Measurements from ENCODE around the gene OSBPL6. TPM values are rescaled to one million over a fixed set of nuclear protein-coding genes. Genes with fewer than 3 reads are reported as not detected.

Gene OSBPL6
- total RNA-seq, 1 donor from 2014 or later, result 3.6 TPM

- no peak overlapping the region for H3K4me3 ChIP-seq (ENCODE audit: low read depth, low read length)
- H3K27me3 ChIP-seq (ENCODE audit: control insufficient read depth, insufficient read depth, low read length), result no peaks in the 10 kb centered on the region
- H3K36me3 ChIP-seq (ENCODE audit: control insufficient read depth, insufficient read depth, low read length), result no peaks in the 10 kb centered on the region
- no peak for DNase-seq (ENCODE audit: low read depth)
- TF ChIP-seq CTCF (IDR thresholded peaks at IDR 0.05; ENCODE audit: insufficient read depth, low read length, poor library complexity, severe bottlenecking), result no peak
These were observed 62.2 kb downstream of the OSBPL6 start for GRCh38 chr2:178256382-178257042.

- H3K27me3 ChIP-seq (ENCODE audit: control insufficient read depth, insufficient read depth, low read length), result no peaks in the 10 kb centered on the region
- no peak for TF ChIP-seq CTCF (IDR thresholded peaks at IDR 0.05; ENCODE audit: insufficient read depth, low read length, poor library complexity, severe bottlenecking)
- DNase-seq (ENCODE audit: low read depth), result no peak
- H3K36me3 ChIP-seq (ENCODE audit: control insufficient read depth, insufficient read depth, low read length), result no peaks in the 10 kb centered on the region
- no peak overlapping the region for H3K4me3 ChIP-seq (ENCODE audit: low read depth, low read length)
These were observed 62.8 kb downstream of the OSBPL6 start for GRCh38 chr2:178257127-178257526.

- H3K4me3 ChIP-seq (ENCODE audit: low read depth, low read length), result no peak overlapping the region
- DNase-seq (ENCODE audit: low read depth), result no peak
These were observed 64.6 kb downstream of the OSBPL6 start for GRCh38 chr2:178258916-178259315.

GRCh38 chr2:178263159-178263860 is 69.0 kb downstream of the OSBPL6 start:
- no peak overlapping the region for H3K4me3 ChIP-seq (ENCODE audit: low read depth, low read length)
- DNase-seq (ENCODE audit: low read depth), result no peak
- H3K27me3 ChIP-seq (ENCODE audit: control insufficient read depth, insufficient read depth, low read length), result no peaks in the 10 kb centered on the region
- TF ChIP-seq CTCF (IDR thresholded peaks at IDR 0.05; ENCODE audit: insufficient read depth, low read length, poor library complexity, severe bottlenecking), result no peak
- no peaks in the 10 kb centered on the region for H3K36me3 ChIP-seq (ENCODE audit: control insufficient read depth, insufficient read depth, low read length)

More at GRCh38 chr2:178258916-178259315, 64.6 kb downstream of the OSBPL6 start:
- no peaks in the 10 kb centered on the region for H3K27me3 ChIP-seq (ENCODE audit: control insufficient read depth, insufficient read depth, low read length)
- no peaks in the 10 kb centered on the region for H3K36me3 ChIP-seq (ENCODE audit: control insufficient read depth, insufficient read depth, low read length)
- no peak for TF ChIP-seq CTCF (IDR thresholded peaks at IDR 0.05; ENCODE audit: insufficient read depth, low read length, poor library complexity, severe bottlenecking)

GRCh38 chr2:178264211-178264610 is 69.9 kb downstream of the OSBPL6 start:
- Histone ChIP-seq H3K27me3 (ENCODE audit: control insufficient read depth, insufficient read depth, low read length) (no peaks in the 10 kb centered on the region), H3K4me3 (ENCODE audit: low read depth, low read length) (no peak overlapping the region), H3K36me3 (ENCODE audit: control insufficient read depth, insufficient read depth, low read length) (no peaks in the 10 kb centered on the region)
- TF ChIP-seq CTCF (IDR thresholded peaks at IDR 0.05; ENCODE audit: insufficient read depth, low read length, poor library complexity, severe bottlenecking), result no peak
- DNase-seq (ENCODE audit: low read depth), result no peak

Data from kidney epithelial cell (primary cell).